Activated CD4-positive, alpha-beta T cell treated with anti-CD3 and anti-CD28 coated beads for 36 hours (primary cell): ENCODE data around the gene PADI2. TPM values are rescaled to one million over a fixed set of nuclear protein-coding genes. Genes with fewer than 3 reads are reported as not detected.

Experiments
- ATAC-seq: fragments of 200-7000 bp; cut with Tn5 transposase; one replicate; pipeline ENCODE4 v1.10.0; 2021; ENCODE audit warnings: mild to moderate bottlenecking, moderate library complexity
- CTCF ChIA-PET: fragments of 350-600 bp; sonication (Branson Sonifier 250); formaldehyde crosslinking; loops from one replicate; lab custom pipeline; 2021; ENCODE audit warnings: antibody characterized with exemption; lab: Charles Lee
- POLR2A ChIA-PET: fragments of 350-600 bp; sonication (Branson Sonifier 250); formaldehyde crosslinking; loops from one replicate; lab custom pipeline; 2021; ENCODE audit warnings: antibody characterized with exemption, inconsistent platforms; lab: Charles Lee
- DNase-seq: peaks from one replicate; pipeline ENCODE4 v3.0.0-alpha.2; 2020
- H3K27ac Mint-ChIP-seq: one replicate; pipeline ENCODE4 v1.8.0; 2021; ENCODE audit warnings: mixed read lengths
- H3K27me3 Mint-ChIP-seq: one replicate; pipeline ENCODE4 v1.8.0; 2021; ENCODE audit warnings: mixed read lengths
- H3K36me3 Mint-ChIP-seq: one replicate; pipeline ENCODE4 v1.8.0; 2021; ENCODE audit warnings: low read depth, mixed read lengths
- H3K4me1 Mint-ChIP-seq: one replicate; pipeline ENCODE4 v1.8.0; 2021; ENCODE audit warnings: mixed read lengths
- H3K4me3 Mint-ChIP-seq: one replicate; pipeline ENCODE4 v1.8.0; 2021; ENCODE audit warnings: mild to moderate bottlenecking, moderate library complexity, mixed read lengths
- H3K9me3 Mint-ChIP-seq: one replicate; pipeline ENCODE4 v1.8.0; 2021; ENCODE audit warnings: low read depth, mixed read lengths
- intact Hi-C, 2 experiments: fragments of 100-400 bp; cut with DNase I in 1 of 2; cut with micrococcal nuclease in 1 of 2; formaldehyde crosslinking; loops; one replicate each; pipeline versions ENCODE4 v1.14.2 to v1.15.1; 2022 to 2024; cut with DNase I, micrococcal nuclease
- total RNA-seq, 2 experiments: library from RNA; stranded (reverse); gene quantifications; one replicate each; pipeline ENCODE4 v1.2.3, GENCODE V29; 2021

The PADI2 gene
- total RNA-seq, 2 experiments from 2014 or later = 0.05 TPM; not detected in 1

DNA sequence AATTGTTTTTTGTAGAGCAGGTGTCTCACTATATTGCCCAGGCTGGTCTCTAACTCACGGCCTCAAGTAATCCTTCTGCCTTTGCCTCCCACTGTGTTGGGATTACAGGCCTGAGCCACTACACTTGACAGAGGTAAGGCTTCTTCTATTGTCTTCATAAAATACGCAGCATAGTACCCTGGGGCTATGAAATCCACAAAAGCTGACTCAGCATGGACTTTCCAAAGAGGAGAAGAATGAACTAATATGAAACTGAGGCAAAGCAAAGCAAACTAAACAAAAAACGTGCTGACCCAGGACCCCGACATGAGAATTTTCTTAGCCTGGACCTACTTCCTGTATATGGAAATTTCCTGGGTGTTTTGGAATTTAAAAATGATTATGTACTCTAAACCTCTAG is 89.0 kb downstream of the PADI2 start:
- ChIA-PET CTCF (no interaction called here), POLR2A (no interaction called here)
- Mint-ChIP-seq H3K4me1 (no peaks in the 10 kb centered on the region), H3K4me3 (no peak overlapping the region), H3K9me3 (no peaks in the 10 kb centered on the region), H3K36me3 (peaks cover 32% of the 10 kb centered on the region), H3K27ac (no peak overlapping the region), H3K27me3 (no peaks in the 10 kb centered on the region)
- ATAC-seq = no peak
- intact Hi-C loops = no loop called here
- no peak for DNase-seq

DNA sequence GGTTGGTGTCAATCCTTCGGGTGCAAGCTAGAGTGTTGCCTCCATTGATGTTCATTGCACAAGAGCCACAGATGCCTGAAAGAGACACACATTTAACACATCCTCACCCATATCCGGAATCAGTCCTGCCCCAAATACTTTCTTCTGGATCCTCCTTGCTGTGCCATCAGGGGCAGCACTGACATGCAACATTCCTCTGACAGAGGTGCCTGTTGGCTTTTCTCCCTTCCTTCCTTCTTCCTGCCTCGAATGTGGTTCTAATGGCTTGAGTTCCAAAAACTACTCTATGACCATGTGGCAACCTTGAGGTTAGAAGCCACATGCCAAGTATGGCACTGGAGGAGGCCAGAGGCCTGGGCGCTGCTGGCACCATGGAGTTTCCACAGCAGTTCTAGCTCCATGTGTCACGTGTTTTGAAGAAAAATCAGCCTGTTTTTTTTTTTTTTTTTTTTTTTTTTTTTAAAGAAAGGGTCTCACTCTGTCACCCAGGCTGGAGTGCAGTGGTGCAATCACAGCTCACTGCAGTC is 90.5 kb downstream of the PADI2 start:
- no peaks in the 10 kb centered on the region for H3K4me1 Mint-ChIP-seq
- no peaks in the 10 kb centered on the region for H3K9me3 Mint-ChIP-seq
- H3K27ac Mint-ChIP-seq = no peak overlapping the region
- H3K36me3 Mint-ChIP-seq = peaks cover 35% of the 10 kb centered on the region
- ChIA-PET POLR2A (no interaction called here), CTCF (interaction anchor here (0.9 kb wide), 1 partner anchor 16 kb away, joined by 3 read pairs; no protein-coding TSS in a partner anchor)
- no peak overlapping the region for H3K4me3 Mint-ChIP-seq
- no peaks in the 10 kb centered on the region for H3K27me3 Mint-ChIP-seq
- intact Hi-C loops = no loop called here
- ATAC-seq (no peak), DNase-seq (no peak)

DNA sequence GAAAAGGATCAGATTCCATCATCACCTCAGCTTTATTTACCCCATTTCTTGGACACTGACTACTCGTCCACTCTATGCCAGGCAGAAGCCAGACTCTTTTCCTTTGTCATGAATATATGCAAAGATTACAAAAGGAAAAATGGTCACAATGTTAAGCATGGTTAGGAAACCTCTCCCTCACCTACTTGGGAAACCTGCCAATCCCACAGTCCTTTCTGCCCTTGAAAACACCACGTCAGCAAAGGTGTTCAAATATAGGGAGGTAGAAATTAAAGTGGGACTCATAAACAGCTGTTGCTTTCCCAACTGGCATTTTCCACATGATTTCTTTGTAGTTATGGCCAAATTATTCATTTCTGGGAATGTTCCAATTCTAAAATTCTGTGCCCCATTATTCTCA is 91.4 kb downstream of the PADI2 start:
- Mint-ChIP-seq H3K27me3 (no peaks in the 10 kb centered on the region), H3K4me1 (no peaks in the 10 kb centered on the region), H3K36me3 (peaks cover 30% of the 10 kb centered on the region), H3K4me3 (no peak overlapping the region), H3K27ac (no peak overlapping the region), H3K9me3 (no peaks in the 10 kb centered on the region)
- ChIA-PET POLR2A (no interaction called here), CTCF (interaction anchor here (0.9 kb wide), 1 partner anchor 17 kb away, joined by 3 read pairs; no protein-coding TSS in a partner anchor)
- DNase-seq (no peak), ATAC-seq (no peak)
- intact Hi-C loops = no loop called here

DNA sequence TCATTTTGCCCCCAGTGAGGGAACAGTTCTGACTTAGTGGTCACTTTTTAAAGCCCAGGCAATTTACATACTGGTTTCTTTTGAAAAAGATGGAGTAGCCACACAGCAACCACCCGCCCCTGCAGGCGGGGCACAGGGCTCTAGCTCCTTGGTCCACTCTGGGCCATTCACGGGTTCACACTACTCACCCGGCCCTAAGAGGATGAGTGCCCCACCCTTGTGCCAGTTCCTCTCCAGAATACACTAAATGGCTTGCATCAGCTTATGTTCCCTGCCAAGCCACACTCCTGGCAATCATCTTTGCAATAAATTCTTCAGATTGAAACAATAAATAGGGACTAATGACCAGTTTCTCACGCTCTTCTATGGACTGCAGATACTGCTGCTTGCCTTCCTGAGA is 91.8 kb downstream of the PADI2 start:
- H3K27me3 Mint-ChIP-seq = no peaks in the 10 kb centered on the region
- no peak for DNase-seq
- H3K9me3 Mint-ChIP-seq = no peaks in the 10 kb centered on the region
- no peak overlapping the region for H3K4me3 Mint-ChIP-seq
- ChIA-PET CTCF (interaction anchor here (0.6 kb wide), 1 partner anchor 18 kb away, joined by 3 read pairs; no protein-coding TSS in a partner anchor), POLR2A (no interaction called here)
- intact Hi-C loops = no loop called here
- H3K27ac Mint-ChIP-seq = no peak overlapping the region
- no peaks in the 10 kb centered on the region for H3K4me1 Mint-ChIP-seq
- H3K36me3 Mint-ChIP-seq = peaks cover 27% of the 10 kb centered on the region
- ATAC-seq = no peak

DNA sequence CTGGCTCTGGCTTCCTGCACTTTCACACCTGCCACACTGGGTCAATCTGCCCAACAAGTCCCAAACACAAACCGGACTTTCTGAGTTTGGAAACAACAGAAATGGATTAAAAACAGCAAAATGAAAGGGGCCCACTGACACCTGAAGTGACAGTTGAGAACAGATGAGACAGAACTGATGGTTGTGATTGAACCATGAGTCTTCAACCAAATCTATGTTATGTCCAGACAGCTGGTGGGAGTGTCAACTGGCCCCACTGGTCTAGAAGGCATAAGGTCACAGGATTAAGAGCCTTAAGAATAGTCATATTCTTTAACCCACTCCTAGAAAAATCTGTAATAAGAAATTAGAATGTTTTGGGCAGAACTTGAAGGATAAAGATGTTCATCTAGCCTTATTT is 94.5 kb downstream of the PADI2 start:
- ChIA-PET POLR2A (no interaction called here), CTCF (interaction anchor here (1.0 to 2.6 kb wide), 2 partner anchors 12 to 21 kb away, joined by 5 to 10 read pairs; no protein-coding TSS in a partner anchor)
- intact Hi-C loops = no loop called here

DNA sequence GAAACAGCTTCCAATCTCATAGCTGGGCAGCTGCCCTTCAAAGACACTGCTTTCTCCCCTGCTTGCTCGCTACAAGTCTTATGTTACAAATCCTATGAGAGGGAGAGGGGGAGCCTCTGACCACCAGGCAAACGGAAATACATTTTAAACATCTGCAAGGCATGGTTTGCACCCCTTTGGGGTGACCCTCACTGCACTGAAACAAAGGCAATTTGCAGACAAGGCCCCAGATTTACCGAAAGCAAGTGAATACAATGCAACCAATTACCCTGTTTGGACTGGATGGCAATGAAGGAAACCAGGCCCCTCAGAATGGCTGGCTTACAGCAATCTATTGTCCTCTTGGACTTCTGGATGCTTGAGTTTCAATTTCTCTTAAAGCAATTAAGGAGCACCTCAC is 95.7 kb downstream of the PADI2 start:
- H3K4me3 Mint-ChIP-seq = no peak overlapping the region
- ChIA-PET POLR2A (no interaction called here), CTCF (interaction anchor here (0.7 to 2.6 kb wide), 5 partner anchors 10 to 115 kb away, joined by 3 to 10 read pairs (median 3); no protein-coding TSS in a partner anchor)
- peaks cover 33% of the 10 kb centered on the region for H3K36me3 Mint-ChIP-seq
- H3K4me1 Mint-ChIP-seq = peaks cover 8% of the 10 kb centered on the region
- no peaks in the 10 kb centered on the region for H3K9me3 Mint-ChIP-seq
- H3K27me3 Mint-ChIP-seq = no peaks in the 10 kb centered on the region
- DNase-seq = no peak
- H3K27ac Mint-ChIP-seq = no peak overlapping the region
- no peak for ATAC-seq
- intact Hi-C loops = no loop called here

More for the DNA sequence above, 94.5 kb downstream of the PADI2 start:
- Mint-ChIP-seq H3K4me3 (no peak overlapping the region), H3K27me3 (no peaks in the 10 kb centered on the region), H3K9me3 (no peaks in the 10 kb centered on the region), H3K36me3 (peaks cover 29% of the 10 kb centered on the region), H3K27ac (no peak overlapping the region), H3K4me1 (no peaks in the 10 kb centered on the region)
- no peak for ATAC-seq
- DNase-seq = no peak

DNA sequence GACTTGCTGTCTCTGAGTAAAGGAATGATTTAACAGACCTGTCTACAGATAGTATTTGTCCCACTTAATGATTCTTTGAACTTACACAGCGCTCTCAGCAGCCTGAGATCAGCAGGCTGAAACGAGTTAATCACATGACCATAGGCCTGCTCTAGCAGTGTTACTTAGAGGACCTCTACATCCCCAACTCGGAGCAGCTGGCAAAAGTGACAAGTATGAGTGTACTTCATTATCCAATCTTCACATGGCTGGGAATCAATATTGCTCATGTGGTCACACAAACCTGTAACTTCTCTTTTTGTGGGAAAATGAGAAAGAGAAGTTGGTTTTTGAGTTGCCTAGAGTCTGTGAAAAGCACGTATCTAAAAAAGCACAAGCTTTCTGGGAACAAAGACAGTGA is 96.1 kb downstream of the PADI2 start:
- ATAC-seq (no peak), DNase-seq (no peak)
- intact Hi-C loops = no loop called here
- Mint-ChIP-seq H3K4me1 (peaks cover 8% of the 10 kb centered on the region), H3K4me3 (no peak overlapping the region), H3K27me3 (no peaks in the 10 kb centered on the region), H3K27ac (no peak overlapping the region), H3K9me3 (no peaks in the 10 kb centered on the region), H3K36me3 (peaks cover 32% of the 10 kb centered on the region)
- ChIA-PET POLR2A (interaction anchor here (0.6 kb wide), 1 partner anchor 140 kb away, joined by 3 read pairs; no protein-coding TSS in a partner anchor), CTCF (interaction anchor here (0.7 to 2.6 kb wide), 4 partner anchors 23 to 114 kb away, joined by 3 to 10 read pairs (median 3); no protein-coding TSS in a partner anchor)

DNA sequence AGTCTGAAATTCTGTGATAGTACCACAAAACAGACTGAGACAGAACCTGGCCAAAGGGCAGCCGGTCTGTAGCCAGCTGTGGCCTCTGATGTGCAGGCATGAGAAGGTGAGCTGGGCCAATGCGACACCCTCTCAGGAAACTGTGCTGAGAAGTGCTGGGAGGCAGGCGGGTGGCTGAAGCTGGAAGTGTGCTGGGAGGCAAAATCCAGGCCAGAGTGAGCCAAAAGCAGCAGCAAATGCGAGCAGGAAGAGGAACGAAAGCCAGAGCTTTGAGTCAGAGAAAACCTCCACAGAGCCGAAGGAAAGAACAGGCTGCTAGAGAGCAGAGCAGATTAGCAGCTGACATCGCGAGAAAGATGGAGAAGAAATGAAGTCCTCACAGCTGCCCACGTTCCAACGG is 97.4 kb downstream of the PADI2 start:
- peaks cover 24% of the 10 kb centered on the region for H3K36me3 Mint-ChIP-seq
- H3K9me3 Mint-ChIP-seq = no peaks in the 10 kb centered on the region
- H3K27ac Mint-ChIP-seq = peak overlapping the region; percentile 4
- ChIA-PET POLR2A (no interaction called here), CTCF (interaction anchor here (1.5 kb wide), 1 partner anchor 61 kb away, joined by 3 read pairs; no protein-coding TSS in a partner anchor)
- no peak for DNase-seq
- no peak overlapping the region for H3K4me3 Mint-ChIP-seq
- peaks cover 8% of the 10 kb centered on the region for H3K4me1 Mint-ChIP-seq
- intact Hi-C loops = no loop called here
- no peak for ATAC-seq
- H3K27me3 Mint-ChIP-seq = no peaks in the 10 kb centered on the region

DNA sequence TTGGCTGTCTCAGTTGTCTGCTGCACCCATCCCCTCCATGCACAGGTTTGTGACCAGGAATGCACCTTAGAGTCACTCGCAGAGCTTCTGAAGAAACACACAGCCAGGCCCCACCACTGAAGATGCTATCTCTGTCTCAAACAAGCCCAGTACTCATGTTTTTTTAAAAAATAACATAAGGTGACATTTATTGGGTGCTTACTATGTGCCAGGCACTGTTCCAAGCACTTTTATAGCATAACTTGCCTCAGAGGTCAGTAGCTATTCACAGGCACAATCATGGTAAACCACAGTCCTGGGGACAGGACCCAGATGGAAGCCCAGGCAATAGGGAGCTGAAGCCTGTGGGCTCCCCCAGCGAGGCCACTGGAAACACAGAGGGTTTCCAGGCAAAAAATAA is 98.7 kb downstream of the PADI2 start:
- ChIA-PET CTCF (no interaction called here), POLR2A (no interaction called here)
- ATAC-seq = no peak
- intact Hi-C loops = no loop called here
- Mint-ChIP-seq H3K4me3 (no peak overlapping the region), H3K36me3 (peaks cover 24% of the 10 kb centered on the region), H3K9me3 (no peaks in the 10 kb centered on the region), H3K27me3 (no peaks in the 10 kb centered on the region), H3K4me1 (peaks cover 8% of the 10 kb centered on the region), H3K27ac (peak overlapping the region; percentile 47)
- DNase-seq = no peak

DNA sequence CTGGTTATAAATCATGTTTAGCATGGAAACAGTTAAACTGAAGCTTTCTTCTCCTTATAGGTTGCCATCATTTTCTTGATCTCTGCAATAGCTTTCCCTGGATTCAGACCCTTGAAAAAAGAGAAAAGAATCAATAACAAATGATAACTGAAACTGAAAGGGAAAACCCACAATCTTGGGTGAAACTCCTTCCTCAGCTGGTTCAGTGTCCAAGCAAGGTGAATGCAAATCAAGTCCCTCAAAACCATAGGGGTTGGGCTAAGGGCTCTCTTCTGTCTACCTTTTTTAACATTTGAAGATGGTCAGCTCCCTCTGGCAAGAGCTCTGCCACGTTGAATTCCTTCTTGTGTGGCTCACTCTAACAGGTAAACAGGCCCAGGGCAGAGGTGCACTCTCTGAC is 100.4 kb downstream of the PADI2 start:
- H3K27ac Mint-ChIP-seq = peak overlapping the region; percentile 69
- peaks cover 19% of the 10 kb centered on the region for H3K36me3 Mint-ChIP-seq
- ChIA-PET POLR2A (no interaction called here), CTCF (interaction anchor here (0.8 to 1.4 kb wide), 6 partner anchors 32 to 292 kb away, joined by 3 to 5 read pairs (median 3); no protein-coding TSS in a partner anchor)
- intact Hi-C loops = no loop called here
- ATAC-seq = no peak
- no peaks in the 10 kb centered on the region for H3K9me3 Mint-ChIP-seq
- no peaks in the 10 kb centered on the region for H3K27me3 Mint-ChIP-seq
- no peak overlapping the region for H3K4me3 Mint-ChIP-seq
- no peak for DNase-seq
- H3K4me1 Mint-ChIP-seq = peaks cover 8% of the 10 kb centered on the region

DNA sequence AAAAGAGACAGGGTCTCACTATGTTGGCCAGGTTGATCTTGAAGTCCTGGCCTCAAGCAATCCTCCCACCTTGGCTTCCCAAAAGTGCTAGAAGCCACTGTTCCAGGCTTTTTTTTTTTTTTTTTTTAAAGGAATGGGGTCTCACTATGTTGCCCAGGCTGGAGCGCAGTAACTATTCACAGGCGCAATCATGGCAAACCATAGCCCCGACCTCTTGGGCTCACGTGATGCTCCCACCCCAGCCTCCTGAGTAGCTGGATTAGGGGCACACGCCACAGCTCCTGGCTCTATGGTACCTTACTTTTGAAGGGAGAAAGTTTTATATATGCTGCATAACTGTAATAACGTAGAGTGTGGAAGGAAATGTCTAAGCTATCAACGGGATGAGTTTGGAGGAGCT is 101.8 kb downstream of the PADI2 start:
- H3K27me3 Mint-ChIP-seq = no peaks in the 10 kb centered on the region
- H3K4me1 Mint-ChIP-seq = peaks cover 8% of the 10 kb centered on the region
- POLR2A ChIA-PET = no interaction called here
- CTCF ChIA-PET = no interaction called here
- no peak overlapping the region for H3K27ac Mint-ChIP-seq
- intact Hi-C loops = no loop called here
- no peak for ATAC-seq
- H3K9me3 Mint-ChIP-seq = no peaks in the 10 kb centered on the region
- peaks cover 19% of the 10 kb centered on the region for H3K36me3 Mint-ChIP-seq
- no peak overlapping the region for H3K4me3 Mint-ChIP-seq
- no peak for DNase-seq
